ENCODE measurements around the gene TNFRSF18.

DNA sequence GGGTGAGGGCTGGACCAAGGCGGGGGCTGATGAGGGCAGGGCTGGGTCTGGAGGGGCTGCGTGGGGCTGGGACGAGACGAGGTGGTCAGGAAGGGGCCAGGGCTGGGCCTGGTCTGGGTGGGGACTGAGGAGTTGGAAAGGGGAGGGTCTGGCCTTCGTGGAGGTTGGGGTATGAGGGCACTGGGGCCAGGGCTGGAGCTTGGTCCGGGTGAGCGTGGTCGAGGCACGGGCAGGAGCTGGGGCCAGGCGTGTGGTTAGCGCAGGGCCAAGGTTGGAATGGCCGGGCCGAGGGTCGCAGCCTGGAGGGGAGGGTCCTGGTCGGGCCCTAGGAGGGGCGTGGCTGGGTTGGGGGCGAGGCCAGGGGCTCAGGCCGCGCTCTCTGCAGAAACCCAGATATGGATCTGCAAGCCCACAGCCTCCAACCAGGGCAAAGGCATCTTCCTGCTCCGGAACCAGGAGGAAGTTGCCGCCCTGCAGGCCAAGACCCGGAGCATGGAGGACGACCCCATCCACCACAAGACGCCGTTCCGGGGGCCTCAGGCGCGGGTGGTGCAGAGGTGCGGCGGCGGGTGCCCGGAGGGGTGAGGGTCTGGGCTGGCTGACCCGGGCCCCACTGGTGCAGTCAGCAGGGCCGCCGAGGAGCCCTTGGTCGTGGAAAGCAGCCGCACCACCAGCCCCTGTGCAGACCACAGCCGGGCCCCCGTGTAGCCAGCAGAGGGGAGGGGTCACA is 23.7 kb downstream of the TNFRSF18 start:
- TF ChIP-seq, protein P1, sequence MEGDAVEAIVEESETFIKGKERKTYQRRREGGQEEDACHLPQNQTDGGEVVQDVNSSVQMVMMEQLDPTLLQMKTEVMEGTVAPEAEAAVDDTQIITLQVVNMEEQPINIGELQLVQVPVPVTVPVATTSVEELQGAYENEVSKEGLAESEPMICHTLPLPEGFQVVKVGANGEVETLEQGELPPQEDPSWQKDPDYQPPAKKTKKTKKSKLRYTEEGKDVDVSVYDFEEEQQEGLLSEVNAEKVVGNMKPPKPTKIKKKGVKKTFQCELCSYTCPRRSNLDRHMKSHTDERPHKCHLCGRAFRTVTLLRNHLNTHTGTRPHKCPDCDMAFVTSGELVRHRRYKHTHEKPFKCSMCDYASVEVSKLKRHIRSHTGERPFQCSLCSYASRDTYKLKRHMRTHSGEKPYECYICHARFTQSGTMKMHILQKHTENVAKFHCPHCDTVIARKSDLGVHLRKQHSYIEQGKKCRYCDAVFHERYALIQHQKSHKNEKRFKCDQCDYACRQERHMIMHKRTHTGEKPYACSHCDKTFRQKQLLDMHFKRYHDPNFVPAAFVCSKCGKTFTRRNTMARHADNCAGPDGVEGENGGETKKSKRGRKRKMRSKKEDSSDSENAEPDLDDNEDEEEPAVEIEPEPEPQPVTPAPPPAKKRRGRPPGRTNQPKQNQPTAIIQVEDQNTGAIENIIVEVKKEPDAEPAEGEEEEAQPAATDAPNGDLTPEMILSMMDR (IDR thresholded peaks at IDR 0.05), result no peak
- no peak for TF ChIP-seq POLR2A (IDR thresholded peaks at IDR 0.05)
